Calu3 (cell line): ENCODE results near the gene CDC42EP5. TPM values are rescaled to one million over a fixed set of nuclear protein-coding genes. Genes with fewer than 3 reads are reported as not detected.

Source experiments
- BruUV-seq: library from RNA; stranded (reverse); fragments of 400-500 nt; replicated peaks from 2 replicates; lab custom pipeline; 2021; lab: Mats Ljungman, UMichigan
- CTCF ChIA-PET: fragments of 300-600 bp; sonication (Branson Sonifier 250); formaldehyde crosslinking; loops from one replicate; lab custom pipeline; 2022; ENCODE audit warnings: antibody characterized with exemption; lab: Charles Lee
- DNase-seq: peaks from one replicate; pipeline ENCODE4 v3.0.0; 2022
- H3K27ac Mint-ChIP-seq: one replicate; pipeline ENCODE4 v1.8.0; 2022; ENCODE audit warnings: mixed read lengths; ENCODE audit not compliant: unreplicated experiment
- H3K27me3 Mint-ChIP-seq: one replicate; pipeline ENCODE4 v1.8.0; 2022; ENCODE audit warnings: mixed read lengths; ENCODE audit not compliant: unreplicated experiment
- H3K36me3 Mint-ChIP-seq: one replicate; pipeline ENCODE4 v1.8.0; 2022; ENCODE audit warnings: mild to moderate bottlenecking, moderate library complexity, mixed read lengths; ENCODE audit not compliant: insufficient read depth, unreplicated experiment
- H3K4me1 Mint-ChIP-seq: one replicate; pipeline ENCODE4 v1.8.0; 2022; ENCODE audit warnings: mild to moderate bottlenecking, low read depth, mixed read lengths; ENCODE audit not compliant: unreplicated experiment
- H3K4me3 Mint-ChIP-seq: one replicate; pipeline ENCODE4 v1.8.0; 2022; ENCODE audit warnings: mild to moderate bottlenecking, low read depth, moderate library complexity, mixed read lengths; ENCODE audit not compliant: unreplicated experiment
- H3K9me3 Mint-ChIP-seq: one replicate; pipeline ENCODE4 v1.8.0; 2022; ENCODE audit warnings: low read depth, mixed read lengths; ENCODE audit not compliant: unreplicated experiment
- intact Hi-C: fragments of 100-400 bp; cut with micrococcal nuclease; formaldehyde crosslinking; loops from one replicate; pipeline ENCODE4 v1.10.0; 2022; ENCODE audit not compliant: unreplicated experiment
- total RNA-seq: library from RNA; stranded (reverse); gene quantifications from 2 replicates; pipeline ENCODE4 v1.2.3, GENCODE V29; 2022
- TF ChIP-seq, protein P1 (sequence below): fragments of 200-600 bp; IDR thresholded peaks from one replicate; pipeline ENCODE4 v1.8.0; 2022; ENCODE audit warnings: antibody characterized with exemption; ENCODE audit not compliant: unreplicated experiment

Gene CDC42EP5
- total RNA-seq, 1 experiment from 2014 or later, result 12.9 TPM

DNA sequence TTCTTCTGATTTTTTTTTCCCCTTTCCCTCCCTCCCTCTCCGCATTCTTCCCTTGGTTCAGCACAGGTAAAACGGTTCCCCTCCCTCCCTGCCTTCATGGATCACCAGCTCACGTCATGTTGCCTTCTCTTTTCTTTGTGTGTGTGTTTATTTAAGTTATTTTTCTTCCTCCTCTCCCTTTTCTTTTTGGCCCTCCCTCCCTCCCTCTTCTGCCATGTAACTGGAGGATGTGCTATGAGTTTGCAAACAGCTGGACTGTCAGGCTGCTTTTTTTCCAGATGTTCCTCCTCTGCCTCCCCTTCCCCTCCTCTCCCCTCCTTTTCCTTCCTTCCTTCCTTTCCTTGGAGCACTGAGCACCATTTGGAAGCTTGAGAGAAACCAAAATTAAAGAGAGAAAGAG lies 11.5 kb downstream of the CDC42EP5 start:
- no peaks in the 10 kb centered on the region for H3K9me3 Mint-ChIP-seq
- DNase-seq, result no peak
- intact Hi-C loops, result loop anchor here (2.0 kb wide), 1 partner anchor 13 kb away; the partner anchor contains the start of gene LENG8
- no TSS peak for BruUV-seq
- H3K27me3 Mint-ChIP-seq, result no peaks in the 10 kb centered on the region
- TF ChIP-seq, protein P1, sequence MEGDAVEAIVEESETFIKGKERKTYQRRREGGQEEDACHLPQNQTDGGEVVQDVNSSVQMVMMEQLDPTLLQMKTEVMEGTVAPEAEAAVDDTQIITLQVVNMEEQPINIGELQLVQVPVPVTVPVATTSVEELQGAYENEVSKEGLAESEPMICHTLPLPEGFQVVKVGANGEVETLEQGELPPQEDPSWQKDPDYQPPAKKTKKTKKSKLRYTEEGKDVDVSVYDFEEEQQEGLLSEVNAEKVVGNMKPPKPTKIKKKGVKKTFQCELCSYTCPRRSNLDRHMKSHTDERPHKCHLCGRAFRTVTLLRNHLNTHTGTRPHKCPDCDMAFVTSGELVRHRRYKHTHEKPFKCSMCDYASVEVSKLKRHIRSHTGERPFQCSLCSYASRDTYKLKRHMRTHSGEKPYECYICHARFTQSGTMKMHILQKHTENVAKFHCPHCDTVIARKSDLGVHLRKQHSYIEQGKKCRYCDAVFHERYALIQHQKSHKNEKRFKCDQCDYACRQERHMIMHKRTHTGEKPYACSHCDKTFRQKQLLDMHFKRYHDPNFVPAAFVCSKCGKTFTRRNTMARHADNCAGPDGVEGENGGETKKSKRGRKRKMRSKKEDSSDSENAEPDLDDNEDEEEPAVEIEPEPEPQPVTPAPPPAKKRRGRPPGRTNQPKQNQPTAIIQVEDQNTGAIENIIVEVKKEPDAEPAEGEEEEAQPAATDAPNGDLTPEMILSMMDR, result no peak
- H3K36me3 Mint-ChIP-seq, result peaks cover 82% of the 10 kb centered on the region
- peak overlapping the region; percentile 99 for H3K27ac Mint-ChIP-seq
- H3K4me1 Mint-ChIP-seq, result peaks cover 39% of the 10 kb centered on the region
- H3K4me3 Mint-ChIP-seq, result peak overlapping the region; percentile 72
- CTCF ChIA-PET, result interaction anchor here (1.1 kb wide), 1 partner anchor 41 kb away, joined by 3 read pairs; no protein-coding TSS in a partner anchor

DNA sequence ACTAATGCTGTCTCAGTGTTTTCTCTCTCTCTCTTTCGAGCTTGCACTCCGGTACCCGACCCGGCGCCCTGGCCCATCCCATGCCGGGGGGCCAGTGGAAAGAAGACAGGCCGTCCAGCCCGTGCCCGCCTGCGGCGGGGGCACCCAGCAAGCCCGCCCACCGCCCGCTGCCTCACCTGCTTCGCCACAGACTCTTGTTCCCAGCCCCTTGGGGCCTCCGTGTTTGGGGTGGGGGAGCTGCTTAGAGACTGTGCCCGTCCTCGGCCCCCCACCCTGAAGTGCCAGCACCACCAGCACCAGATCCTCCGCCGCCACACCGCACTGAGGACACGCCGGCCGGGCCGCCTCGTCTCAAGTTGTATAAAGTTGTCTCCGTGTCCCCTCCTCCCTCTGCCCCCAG lies 11.9 kb downstream of the CDC42EP5 start:
- CTCF ChIA-PET, result interaction anchor here (1.1 kb wide), 1 partner anchor 41 kb away, joined by 3 read pairs; no protein-coding TSS in a partner anchor
- TSS peak; percentile 32 for BruUV-seq

DNA sequence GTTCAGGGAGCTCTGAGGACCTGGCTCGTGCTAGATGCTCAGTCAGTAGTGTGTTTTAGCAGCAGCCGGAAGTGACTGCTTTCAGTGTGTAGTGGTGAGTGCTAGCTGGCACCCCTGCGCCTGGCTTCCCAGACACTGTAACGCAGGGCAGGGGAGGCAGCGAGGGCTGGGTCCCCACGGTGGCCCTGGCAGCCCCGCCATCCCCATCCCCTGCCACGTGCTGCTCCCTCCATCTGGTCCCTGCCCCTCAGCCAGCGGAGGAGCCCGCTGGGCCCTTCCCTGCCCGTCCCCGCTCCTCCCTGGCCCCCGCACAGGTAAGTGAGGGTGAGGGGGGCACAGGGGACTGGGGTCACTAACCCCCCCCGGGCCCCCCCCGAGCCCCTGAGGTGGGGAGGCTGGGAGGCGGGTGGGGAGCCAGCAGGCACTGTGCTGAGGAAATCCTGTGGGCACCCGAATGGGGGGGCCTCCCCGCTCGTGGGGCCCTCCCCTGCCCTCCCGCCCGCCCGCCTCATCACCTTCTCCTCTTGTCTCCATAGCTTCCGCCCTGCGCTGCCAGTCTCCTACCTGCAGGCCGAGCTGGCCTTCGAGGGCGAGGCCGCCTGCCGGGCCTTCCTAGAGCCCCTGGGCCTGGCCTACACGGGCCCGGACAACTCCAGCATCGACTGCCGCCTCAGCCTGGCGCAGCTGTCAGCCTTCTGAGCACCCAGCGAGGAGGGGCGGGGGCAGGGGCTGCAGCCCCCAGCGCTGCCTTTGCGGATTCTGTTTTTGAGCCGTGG lies 12.7 kb downstream of the CDC42EP5 start:
- Mint-ChIP-seq H3K27me3 (no peaks in the 10 kb centered on the region), H3K27ac (peak overlapping the region; percentile 99), H3K9me3 (no peaks in the 10 kb centered on the region), H3K4me3 (peak overlapping the region; percentile 72), H3K4me1 (peaks cover 39% of the 10 kb centered on the region), H3K36me3 (peaks cover 92% of the 10 kb centered on the region)
- CTCF ChIA-PET, result no interaction called here
- BruUV-seq, result no TSS peak
- no peak for DNase-seq
- intact Hi-C loops, result no loop called here
- TF ChIP-seq, protein P1, result no peak

More for the DNA sequence above, 11.9 kb downstream of the CDC42EP5 start:
- H3K4me1 Mint-ChIP-seq, result peaks cover 39% of the 10 kb centered on the region
- H3K27me3 Mint-ChIP-seq, result no peaks in the 10 kb centered on the region
- no peak for DNase-seq
- TF ChIP-seq, protein P1, result no peak
- H3K9me3 Mint-ChIP-seq, result no peaks in the 10 kb centered on the region
- peak overlapping the region; percentile 72 for H3K4me3 Mint-ChIP-seq
- peak overlapping the region; percentile 99 for H3K27ac Mint-ChIP-seq
- intact Hi-C loops, result no loop called here
- peaks cover 86% of the 10 kb centered on the region for H3K36me3 Mint-ChIP-seq

DNA sequence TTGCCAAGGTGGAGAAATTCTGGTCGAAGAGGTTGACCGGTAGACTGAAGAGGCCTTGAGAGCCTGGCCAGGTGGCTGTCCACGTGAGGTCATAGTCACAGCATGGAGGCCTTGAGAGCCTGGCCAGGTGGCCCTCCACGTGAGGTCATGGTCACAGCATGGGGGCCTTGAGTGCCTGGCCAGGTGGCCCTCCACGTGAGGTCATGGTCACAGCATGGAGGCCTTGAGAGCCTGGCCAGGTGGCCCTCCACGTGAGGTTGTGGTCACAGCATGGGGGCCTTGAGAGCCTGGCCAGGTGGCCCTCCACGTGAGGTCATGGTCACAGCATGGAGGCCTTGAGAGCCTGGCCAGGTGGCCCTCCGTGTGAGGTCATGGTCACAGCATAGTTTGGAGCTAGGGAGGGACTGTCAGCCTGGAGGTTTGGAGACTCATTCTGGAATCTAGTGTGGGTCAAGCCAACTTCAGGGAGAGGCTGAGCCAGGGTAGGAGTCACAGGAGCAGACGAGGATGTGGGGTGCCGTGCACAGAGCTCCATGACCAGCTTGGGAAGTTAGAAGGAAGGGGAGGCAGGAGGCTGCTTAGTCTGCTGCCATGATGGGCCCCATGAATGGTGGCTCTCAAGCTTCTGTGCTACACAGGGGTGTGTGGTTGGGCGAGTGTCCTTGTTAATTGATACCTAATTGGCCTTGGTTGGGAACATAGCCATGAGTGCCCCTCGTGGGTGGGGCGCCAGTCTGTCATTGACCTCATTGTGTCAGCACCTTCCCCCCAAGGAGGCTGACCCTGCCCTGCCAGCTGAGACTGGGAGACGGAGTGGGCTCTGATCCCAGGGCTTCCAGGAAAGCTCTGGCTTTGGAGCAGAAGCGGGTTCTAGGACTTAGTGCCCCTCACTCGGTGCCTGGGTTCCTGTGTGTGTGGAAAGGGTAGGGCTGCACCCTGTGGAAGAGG lies 13.5 kb downstream of the CDC42EP5 start:
- no peak for DNase-seq
- Mint-ChIP-seq H3K36me3 (peaks cover 96% of the 10 kb centered on the region), H3K4me1 (peaks cover 39% of the 10 kb centered on the region), H3K4me3 (no peak overlapping the region), H3K27ac (peak overlapping the region; percentile 12), H3K9me3 (no peaks in the 10 kb centered on the region), H3K27me3 (no peaks in the 10 kb centered on the region)
- TF ChIP-seq, protein P1, result no peak
- BruUV-seq, result no TSS peak
- CTCF ChIA-PET, result no interaction called here
- intact Hi-C loops, result no loop called here
